GM19043 (cell line): Measurements from ENCODE around the gene SPAG4.

ENCODE experiments used
- ATAC-seq: cut with Tn5 transposase; IDR thresholded peaks from one replicate; pipeline ENCODE4 v1.9.1; 2021; ENCODE audit warnings: low read depth; ENCODE audit not compliant: unreplicated experiment

Gene SPAG4

DNA sequence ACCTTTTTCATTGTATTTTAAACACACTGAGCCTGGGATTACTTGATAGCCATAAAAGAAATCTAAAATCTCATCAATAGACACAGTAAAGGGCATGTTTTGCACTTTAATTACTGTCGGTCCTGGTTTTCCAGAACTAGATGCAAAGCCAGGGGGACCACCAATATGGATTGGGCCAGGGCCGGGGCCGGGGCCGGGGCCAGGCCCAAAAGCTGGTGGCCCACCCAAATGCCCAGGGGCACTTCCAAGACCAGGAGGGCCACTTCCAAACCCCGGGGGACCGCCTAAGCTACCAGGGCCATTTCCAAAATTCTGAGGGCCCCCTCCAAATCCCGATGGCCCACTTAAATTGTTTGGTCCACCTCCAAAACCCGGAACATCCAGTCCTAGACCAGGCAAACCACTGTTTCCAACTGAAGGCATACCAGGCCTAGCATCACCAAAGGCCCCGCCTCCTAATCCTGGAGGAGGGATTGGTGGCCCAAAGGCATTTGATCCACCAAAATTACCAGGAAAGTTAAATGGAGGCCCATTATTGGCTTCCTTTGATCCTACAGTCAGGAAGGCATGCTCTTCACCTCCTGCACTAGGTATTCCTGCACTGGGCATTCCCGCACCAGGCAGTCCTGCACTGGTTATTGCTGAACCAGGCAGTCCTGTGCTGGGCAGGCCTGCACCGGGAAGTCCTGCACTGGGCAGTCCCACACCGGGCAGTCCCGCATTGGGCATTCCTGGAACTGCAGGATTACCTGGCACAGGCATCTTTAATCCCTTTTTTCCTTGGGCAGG, 37.2 kb downstream of the SPAG4 start:
- no peak for ATAC-seq

DNA sequence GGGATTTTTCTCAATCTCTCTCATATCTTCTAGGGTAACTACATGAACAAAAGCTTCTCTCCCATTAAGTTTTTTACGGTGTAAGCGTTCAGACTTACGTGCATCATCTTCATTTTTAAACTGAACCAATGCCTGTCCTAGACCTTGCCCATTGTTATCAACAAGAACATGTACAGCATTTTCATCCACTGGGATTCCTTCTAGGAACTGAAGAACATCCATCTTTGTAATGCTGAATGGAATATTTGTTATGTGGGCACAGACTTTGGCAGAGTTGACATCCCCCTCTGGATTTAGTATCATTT, 37.8 kb downstream of the SPAG4 start:
- no peak for ATAC-seq

DNA sequence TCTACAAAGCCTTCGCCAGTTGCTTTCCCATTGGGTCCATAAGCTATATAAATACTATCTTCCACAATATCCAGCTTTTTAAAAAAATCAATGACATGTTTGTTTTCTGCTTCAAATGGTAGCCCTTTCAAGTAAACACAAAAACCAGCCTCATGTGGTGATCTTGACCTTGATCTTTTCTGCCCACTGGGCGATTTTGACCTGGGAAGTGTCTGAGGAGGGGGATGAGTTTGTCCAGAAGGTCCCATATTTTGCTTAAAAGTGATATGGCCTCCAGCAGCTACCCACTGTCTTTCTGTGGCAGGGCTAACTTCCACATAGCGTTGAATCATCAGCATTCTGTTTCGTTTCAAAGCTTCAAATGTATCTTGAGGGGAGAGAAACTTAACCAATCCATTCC, 38.3 kb downstream of the SPAG4 start:
- no peak for ATAC-seq

DNA sequence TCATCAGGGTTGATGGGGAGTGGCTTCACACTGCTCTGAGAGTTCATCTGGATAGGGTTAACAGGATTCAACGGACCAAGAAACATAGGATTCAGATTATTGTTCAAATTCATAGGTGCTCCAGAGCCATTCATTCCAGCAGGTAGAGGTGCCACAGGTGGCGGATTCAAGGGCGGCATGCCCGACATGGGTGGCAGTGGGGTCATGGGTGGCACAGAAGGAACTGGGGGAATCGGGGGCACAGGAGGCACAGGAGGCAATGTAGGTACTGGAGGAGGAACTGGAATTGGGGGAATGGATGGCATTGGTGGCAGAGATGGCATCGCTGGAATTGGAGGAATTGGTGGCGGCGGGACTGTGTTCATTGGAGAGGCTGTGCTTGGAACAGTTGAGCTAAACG, 38.8 kb downstream of the SPAG4 start:
- no peak for ATAC-seq

DNA sequence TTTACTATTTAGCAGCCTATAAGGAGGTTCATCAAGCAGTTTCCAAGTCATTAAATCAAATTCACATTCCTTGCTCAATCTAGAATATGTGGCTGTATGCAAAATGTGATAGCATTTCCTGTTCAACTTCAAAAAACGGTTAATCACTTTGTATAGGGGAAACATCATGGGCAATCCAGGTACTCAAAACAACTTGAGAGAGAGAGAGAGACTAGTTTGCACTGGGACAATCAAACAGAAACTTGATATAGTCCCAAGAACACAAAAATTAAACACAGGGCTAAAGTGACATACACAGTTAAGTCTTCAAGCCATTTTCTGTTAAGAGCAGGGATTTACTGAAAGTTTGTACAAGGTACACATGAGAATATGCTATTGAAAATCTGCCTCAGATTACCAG, 41.6 kb downstream of the SPAG4 start:
- ATAC-seq = no peak

DNA sequence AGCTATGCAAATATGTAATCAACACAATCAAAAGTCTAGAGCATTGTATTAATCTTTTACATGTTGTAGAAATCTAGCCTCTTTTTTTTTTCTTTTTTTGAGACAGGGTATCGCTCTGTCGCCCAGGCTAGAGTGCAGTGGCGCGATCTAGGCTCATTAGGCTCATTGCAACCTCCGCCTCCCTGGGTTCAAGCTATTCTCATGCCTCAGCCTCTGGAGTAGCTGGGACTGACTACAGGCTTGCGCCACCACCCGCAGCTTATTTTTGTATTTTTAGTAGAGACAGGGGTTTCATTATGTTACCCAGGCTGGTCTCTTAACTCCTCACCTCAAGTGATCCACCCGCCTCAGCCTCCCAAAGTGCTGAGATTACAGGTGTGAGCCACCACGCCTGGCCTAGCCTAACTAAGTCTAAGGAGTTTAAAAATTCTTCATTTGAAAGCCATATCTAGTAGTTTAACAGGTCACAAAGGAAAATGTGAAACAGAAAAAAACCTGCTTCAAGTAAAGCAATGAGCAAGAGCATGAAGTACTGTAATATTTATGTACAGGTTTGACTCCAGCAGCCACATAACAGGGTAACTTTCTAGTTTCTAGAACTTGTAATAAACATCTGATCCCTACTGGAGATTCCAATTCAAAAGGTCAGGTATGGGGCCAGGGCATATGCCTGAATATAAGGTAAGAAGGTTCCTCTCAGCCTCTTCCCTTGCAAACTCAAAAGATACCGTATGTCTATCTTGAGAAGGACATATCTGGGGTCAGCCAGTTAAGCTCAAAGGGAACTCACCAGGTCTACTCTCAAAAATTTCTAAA, 44.7 kb downstream of the SPAG4 start:
- ATAC-seq = no peak

DNA sequence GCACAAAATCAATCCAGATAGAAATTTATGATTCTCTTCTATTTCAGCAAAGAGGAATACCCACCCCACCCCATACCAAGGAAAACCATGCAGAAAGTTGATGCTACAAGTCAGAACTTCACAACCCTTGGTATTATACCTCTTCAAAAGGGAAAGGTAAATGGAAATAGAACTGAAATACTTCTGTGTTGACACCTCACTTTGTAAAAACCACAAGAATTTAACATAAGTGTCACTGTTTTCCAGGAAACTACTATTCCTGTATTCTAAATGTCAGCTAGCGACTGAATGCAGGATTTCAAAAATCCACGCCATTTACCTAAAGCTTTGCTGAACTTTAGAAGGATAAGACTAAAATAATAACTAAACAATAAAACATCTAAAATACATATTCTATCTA, 45.4 kb downstream of the SPAG4 start:
- no peak for ATAC-seq

DNA sequence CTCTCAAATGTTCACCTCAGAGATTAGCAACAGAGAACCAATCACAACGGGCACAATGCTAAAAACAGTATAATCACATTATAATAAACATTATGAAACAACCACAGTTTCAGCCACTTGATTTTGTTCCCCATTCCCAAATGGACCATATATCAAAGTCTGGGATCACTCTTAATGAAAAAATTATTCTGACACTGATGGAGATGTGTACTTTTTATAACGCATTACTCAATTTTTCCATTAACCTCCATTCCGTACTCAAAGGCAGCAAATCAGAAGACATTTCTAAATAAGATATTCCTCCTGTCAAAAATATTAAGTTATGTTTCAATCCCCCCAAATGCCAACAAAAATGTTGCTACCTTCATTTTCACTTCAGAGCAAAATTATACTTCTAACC, 46.3 kb downstream of the SPAG4 start:
- no peak for ATAC-seq

DNA sequence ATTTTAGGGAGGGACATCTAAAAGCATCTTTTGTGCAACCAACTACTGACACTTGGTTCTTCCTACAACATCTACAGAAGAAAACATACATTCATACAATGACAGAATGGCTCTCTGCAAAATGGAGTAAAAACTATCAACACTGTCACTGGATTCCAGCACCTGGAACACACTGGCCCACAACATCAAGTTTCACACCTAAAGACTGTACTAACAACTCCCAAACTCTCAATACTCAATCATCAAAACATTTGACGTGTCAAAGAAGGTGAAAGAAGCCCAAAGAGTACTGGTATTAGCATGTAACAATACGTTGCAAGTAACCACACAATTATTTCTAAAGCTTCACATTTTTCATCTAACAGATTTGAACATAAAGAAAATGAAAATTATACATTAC, 46.9 kb downstream of the SPAG4 start:
- no peak for ATAC-seq

DNA sequence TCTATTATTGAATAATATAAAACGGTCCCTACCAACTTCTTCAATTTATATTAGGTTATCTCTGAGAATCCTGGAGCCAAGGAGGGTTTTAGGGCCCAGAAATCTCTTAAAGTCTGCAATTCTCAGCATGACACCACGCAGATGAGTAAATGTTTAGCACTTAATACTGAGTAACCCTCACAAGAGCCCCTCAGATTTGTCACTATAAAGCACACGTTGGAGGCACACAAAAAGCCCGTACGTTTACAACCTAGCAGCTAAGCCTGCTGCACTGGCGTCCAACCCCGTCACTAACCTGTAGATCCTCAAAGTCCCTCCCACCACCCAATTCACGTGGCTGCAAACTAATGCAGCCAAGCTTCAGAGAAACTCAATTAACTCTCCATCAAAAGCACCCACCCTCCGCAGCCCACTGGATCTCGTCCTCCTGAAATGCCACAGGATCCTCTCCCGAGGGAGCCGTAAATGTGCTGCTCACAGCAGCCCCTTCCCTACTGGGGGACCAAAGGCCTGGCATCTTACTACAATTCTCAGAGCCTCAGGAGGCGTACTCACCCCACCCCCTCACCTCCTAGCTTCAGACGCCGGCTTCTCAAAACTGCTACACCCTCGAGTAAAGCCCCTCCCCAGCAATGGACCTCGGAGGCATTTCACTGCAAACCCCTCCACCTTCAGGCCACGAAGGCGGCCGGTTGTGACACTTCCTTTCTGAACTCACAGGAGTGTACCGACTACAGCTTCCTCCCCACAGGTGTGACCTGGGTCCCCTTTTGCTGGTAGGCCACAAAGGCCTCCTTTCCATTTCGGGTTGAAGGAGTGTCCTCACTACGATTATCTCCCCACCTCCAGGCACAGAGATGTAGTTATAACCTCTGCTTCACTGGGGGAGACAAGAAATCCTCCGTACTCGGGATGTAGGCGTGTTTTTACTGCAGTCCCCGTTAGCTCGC, 48.2 kb downstream of the SPAG4 start:
- peak; percentile 25 for ATAC-seq

DNA sequence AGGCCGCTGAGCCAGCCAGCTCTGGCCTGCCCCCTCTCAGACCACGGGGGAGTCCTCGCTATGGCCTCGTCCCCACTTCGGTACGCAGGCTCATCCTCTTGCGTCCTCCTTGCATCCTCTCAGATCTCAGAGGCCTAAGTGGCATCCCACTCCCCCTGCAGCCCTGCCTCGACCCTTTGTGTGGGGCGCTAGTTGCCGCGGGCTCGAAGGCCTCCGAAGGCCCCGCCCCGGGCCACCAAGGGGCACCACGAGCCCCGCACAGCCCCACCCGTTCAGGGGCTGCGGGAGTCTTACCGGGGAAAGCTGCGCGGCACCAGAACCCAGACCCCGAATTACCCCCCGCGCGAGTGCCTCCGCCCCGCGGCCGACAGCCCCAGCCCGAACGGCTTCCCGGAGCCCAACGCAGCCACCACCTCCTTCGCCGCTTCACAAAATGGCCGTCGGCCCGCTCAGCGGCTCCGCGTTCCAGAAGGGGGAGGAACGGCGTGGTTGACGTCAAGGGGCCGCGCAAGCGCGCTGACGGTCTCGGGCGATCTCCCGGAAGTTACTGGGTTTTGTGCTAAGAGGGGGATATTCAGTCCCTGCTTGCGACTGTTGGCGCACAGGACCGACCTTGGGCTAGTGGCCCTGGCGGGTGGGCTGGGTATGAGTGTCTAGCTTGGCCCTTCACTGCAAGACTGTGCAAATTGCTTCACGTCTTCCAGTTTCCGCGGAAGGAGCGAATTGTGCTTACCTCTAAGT, 49.0 kb downstream of the SPAG4 start, which contains the start of the genes CPNE1 and RBM12:
TSS of gene CPNE1 (minus strand) at position 435 of the 741 bp plus-strand sequence. CDS start 31,977 bp downstream, outside the sequence.
TSS of gene RBM12 (minus strand) at position 435 of the 741 bp plus-strand sequence. CDS start 9,578 bp downstream, outside the sequence.
- peak; percentile 84 for ATAC-seq

DNA sequence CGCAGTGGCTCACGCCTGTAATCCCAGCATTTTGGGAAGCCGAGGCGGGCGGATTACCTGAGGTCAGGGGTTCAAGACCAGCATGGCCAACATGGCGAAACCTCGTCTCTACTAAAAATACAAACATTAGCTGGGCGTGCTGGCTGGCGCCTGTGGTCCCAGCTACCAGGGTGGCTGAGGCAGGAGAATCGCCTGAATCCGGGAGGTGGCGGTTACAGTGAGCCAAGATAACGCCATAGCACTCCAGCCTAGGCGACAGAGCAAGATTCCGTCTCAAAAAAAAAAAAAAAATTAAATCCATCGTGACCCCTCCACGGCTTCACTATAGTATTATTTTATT, 50.3 kb downstream of the SPAG4 start:
- ATAC-seq = no peak

DNA sequence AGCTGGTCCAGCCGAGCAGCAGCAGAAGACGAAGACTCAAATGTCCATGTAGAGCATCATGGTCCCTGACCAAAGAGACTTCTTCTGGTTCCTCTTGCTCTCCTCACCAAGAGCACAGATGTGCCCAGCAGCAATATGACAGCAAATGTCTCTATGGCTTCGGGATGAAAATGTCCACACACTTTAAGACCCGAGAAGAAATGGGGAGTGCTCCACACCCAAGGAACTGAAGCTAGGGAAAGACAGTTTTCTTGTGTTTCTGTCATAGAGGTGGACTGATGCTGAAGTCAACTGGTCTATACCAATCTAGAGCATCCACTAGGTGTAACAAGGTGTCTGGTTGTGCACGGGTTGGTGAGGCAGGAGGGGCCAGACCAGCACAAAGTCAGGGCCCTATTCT, 53.6 kb downstream of the SPAG4 start:
- ATAC-seq = no peak

DNA sequence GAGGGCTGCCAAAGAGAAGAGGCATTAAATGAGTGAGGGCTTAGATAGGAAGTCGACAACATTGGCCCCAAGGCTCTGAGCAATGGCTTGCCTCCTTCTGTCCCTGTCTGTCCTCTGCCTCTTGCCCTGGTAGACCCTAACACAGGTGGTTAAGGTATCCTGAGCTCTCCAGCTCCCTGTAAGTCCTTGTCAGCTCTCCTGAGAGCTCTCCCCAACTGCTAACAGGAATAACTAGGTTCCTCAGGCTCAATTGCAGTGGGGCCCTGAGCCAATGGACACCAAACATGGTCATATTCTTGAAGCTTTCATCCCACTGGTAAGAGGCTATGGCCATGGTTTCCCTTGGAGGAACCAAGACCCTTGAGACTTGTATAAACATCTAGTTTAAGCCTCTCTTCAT, 54.1 kb downstream of the SPAG4 start:
- ATAC-seq = no peak
